Testis (tissue), 3 donors: ENCODE data around the gene CORT. TPM values are rescaled to one million over a fixed set of nuclear protein-coding genes. Genes with fewer than 3 reads are reported as not detected.
A peak's percentile ranks its signal among the peaks of the same experiment; 100 is the strongest.
"Not testable (repeated sequence)": the region's sequence is repeated elsewhere in the genome, so short reads cannot be mapped to it uniquely, and the experiment has no call there.

Source experiments
- DNase-seq: peaks from one replicate; pipeline ENCODE4 v3.0.0-alpha.2; 2019
- H3K27ac ChIP-seq, 2 donors: fragments of 200-600 bp; sonication (generic); one replicate each; pipeline ENCODE4 v1.5.1; 2019
- H3K27me3 ChIP-seq: fragments of 200-600 bp; sonication (generic); one replicate; pipeline ENCODE4 v1.5.1; 2019
- H3K36me3 ChIP-seq: fragments of 200-600 bp; sonication (generic); one replicate; pipeline ENCODE4 v1.5.1; 2017; ENCODE audit warnings: low read depth; ENCODE audit errors: missing control alignments
- H3K4me1 ChIP-seq: fragments of 200-600 bp; sonication (generic); one replicate; pipeline ENCODE4 v1.5.1; 2019
- H3K4me3 ChIP-seq, 2 donors: fragments of 200-600 bp; sonication (generic); one replicate each; pipeline ENCODE4 v1.5.1; 2017 to 2019
- H3K9me3 ChIP-seq: fragments of 200-600 bp; sonication (generic); one replicate; pipeline ENCODE4 v1.5.1; 2017
- CTCF ChIP-seq, 3 experiments: fragments of 450-650 bp in 2 of 3; fragments of 200-600 bp in 1 of 3; sonication (generic) in 1 of 3; IDR thresholded peaks; one replicate each; pipeline ENCODE4 v1.5.1; 2016 to 2019; ENCODE audit warnings: antibody characterized with exemption in 3 of 3, mild to moderate bottlenecking in 2 of 3, moderate library complexity in 1 of 3
- POLR2A ChIP-seq: fragments of 450-650 bp; IDR thresholded peaks from one replicate; pipeline ENCODE4 v1.6.1; 2017; ENCODE audit warnings: antibody characterized with exemption, mild to moderate bottlenecking, moderate library complexity
- WGBS, 2 donors: methylation state at CpG; one replicate each; pipeline ENCODE4 v1.1.5; 2018; 5-methylcytosine and 5-hydroxymethylcytosine counted together
- intact Hi-C: fragments of 100-400 bp; cut with DNase I; formaldehyde crosslinking; loops from one replicate; pipeline ENCODE4 v1.15.1; 2023; ENCODE audit warnings: low total_unique reads
- polyA plus RNA-seq: library from polyadenylated mRNA; stranded (reverse); fragments of 350-450 nt; fragmentation: Illumina TruSeq; extraction: RNeasy Lipid Tissue Mini Kit (QIAGEN cat#74804); gene quantifications from one replicate; pipeline ENCODE4 v1.2.3, GENCODE V29; 2014; ENCODE audit warnings: low read depth, low replicate concordance; ENCODE audit not compliant: insufficient read depth
- total RNA-seq, 2 donors: library from RNA; depleted of rRNA; stranded (reverse); fragments of >200 nt; gene quantifications; one replicate each; pipeline ENCODE4 v1.2.3, GENCODE V29; 2016

The CORT gene
- total and polyA plus RNA-seq, 3 donors from 2014 or later = 0.62 to 1.4 (median 0.98) TPM

- no peaks in the 10 kb centered on the region for H3K36me3 ChIP-seq
- peaks cover 1% of the 10 kb centered on the region for H3K4me1 ChIP-seq
- TF ChIP-seq POLR2A (no peak), CTCF (IDR thresholded peaks at IDR 0.05) (no peak)
- intact Hi-C loops = loop anchor here (5.0 kb wide), 1 partner anchor 47 kb away; no protein-coding TSS in a partner anchor
- no peak for DNase-seq
- WGBS, 2 donors = 82 to 84% methylated on average over 8 of the region's 8 CpGs
- H3K27me3 ChIP-seq = no peaks in the 10 kb centered on the region
- H3K27ac ChIP-seq = no peak overlapping the region
- no peaks in the 10 kb centered on the region for H3K9me3 ChIP-seq
- no peak overlapping the region for H3K4me3 ChIP-seq
Observed at GRCh38 chr1:10424651-10425050, 25.2 kb upstream of the CORT start.

- not testable (repeated sequence) for H3K27me3 ChIP-seq, DNase-seq, H3K9me3 ChIP-seq, H3K27ac ChIP-seq, H3K4me3 ChIP-seq, H3K4me1 ChIP-seq, H3K36me3 ChIP-seq
- 83 to 88% methylated on average over 10 to 18 of the region's 21 CpGs for WGBS, 2 donors
- intact Hi-C loops = loop anchor here (5.0 kb wide), 1 partner anchor 49 kb away; no protein-coding TSS in a partner anchor
Observed at GRCh38 chr1:10425826-10426534, 23.9 kb upstream of the CORT start.

- not testable (repeated sequence) for H3K27me3 ChIP-seq, H3K36me3 ChIP-seq, DNase-seq, H3K27ac ChIP-seq, H3K4me3 ChIP-seq, H3K9me3 ChIP-seq
- intact Hi-C loops = loop anchor here (5.0 kb wide), 1 partner anchor 49 kb away; no protein-coding TSS in a partner anchor
- H3K4me1 ChIP-seq = peaks cover 10% of the 10 kb centered on the region
- 100% methylated on average over 2 to 4 of the region's 21 CpGs for WGBS, 2 donors
Observed at GRCh38 chr1:10426535-10426848, 23.3 kb upstream of the CORT start.

GRCh38 chr1:10428984-10429383 is 20.8 kb upstream of the CORT start:
- Histone ChIP-seq H3K4me3 (no peak overlapping the region), H3K4me1 (peaks cover 11% of the 10 kb centered on the region), H3K36me3 (no peaks in the 10 kb centered on the region), H3K9me3 (no peaks in the 10 kb centered on the region), H3K27me3 (no peaks in the 10 kb centered on the region), H3K27ac (no peak overlapping the region)
- 82 to 83% methylated on average over 5 of the region's 5 CpGs for WGBS, 2 donors
- TF ChIP-seq CTCF (IDR thresholded peaks at IDR 0.05) = no peak
- TF ChIP-seq POLR2A = no peak
- intact Hi-C loops = loop anchor here (5.0 kb wide), 1 partner anchor 52 kb away; no protein-coding TSS in a partner anchor
- no peak for DNase-seq

GRCh38 chr1:10429868-10430215 is 20.0 kb upstream of the CORT start:
- 8 to 16% methylated on average over 16 of the region's 16 CpGs for WGBS, 2 donors
- intact Hi-C loops = loop anchor here (5.0 kb wide), 1 partner anchor 53 kb away; no protein-coding TSS in a partner anchor
- no peak for DNase-seq
- Histone ChIP-seq H3K36me3 (no peaks in the 10 kb centered on the region), H3K9me3 (no peaks in the 10 kb centered on the region), H3K27ac (peak overlapping the region; percentile 71 to 73), H3K27me3 (no peaks in the 10 kb centered on the region), H3K4me1 (peaks cover 13% of the 10 kb centered on the region), H3K4me3 (peak overlapping the region; percentile 61 to 74)
- TF ChIP-seq CTCF (IDR thresholded peaks at IDR 0.05) (no peak), POLR2A (no peak)
